ENCODE results near the gene BRS3.

DNA sequence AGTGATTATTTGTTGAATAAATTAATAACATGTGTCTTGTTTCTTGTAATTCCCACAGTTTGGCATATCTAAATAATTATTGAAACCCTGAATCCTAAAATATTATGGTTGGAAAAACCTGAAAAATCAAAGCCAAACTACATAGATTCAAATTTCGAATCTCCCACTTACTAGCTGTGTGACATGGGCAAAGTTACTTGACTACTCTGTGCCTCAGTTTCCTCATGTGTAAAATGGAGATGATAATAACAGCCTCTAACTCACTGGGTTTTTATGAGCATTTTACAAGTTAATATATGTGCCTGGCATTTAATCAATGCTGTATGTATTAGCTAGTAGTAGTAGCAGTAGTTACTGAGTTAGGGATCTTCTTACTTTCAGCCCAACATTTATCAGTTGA lies 34.6 kb upstream of the BRS3 start:
- TF ChIP-seq, protein P1, sequence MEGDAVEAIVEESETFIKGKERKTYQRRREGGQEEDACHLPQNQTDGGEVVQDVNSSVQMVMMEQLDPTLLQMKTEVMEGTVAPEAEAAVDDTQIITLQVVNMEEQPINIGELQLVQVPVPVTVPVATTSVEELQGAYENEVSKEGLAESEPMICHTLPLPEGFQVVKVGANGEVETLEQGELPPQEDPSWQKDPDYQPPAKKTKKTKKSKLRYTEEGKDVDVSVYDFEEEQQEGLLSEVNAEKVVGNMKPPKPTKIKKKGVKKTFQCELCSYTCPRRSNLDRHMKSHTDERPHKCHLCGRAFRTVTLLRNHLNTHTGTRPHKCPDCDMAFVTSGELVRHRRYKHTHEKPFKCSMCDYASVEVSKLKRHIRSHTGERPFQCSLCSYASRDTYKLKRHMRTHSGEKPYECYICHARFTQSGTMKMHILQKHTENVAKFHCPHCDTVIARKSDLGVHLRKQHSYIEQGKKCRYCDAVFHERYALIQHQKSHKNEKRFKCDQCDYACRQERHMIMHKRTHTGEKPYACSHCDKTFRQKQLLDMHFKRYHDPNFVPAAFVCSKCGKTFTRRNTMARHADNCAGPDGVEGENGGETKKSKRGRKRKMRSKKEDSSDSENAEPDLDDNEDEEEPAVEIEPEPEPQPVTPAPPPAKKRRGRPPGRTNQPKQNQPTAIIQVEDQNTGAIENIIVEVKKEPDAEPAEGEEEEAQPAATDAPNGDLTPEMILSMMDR (IDR thresholded peaks at IDR 0.05): no peak
- TF ChIP-seq POLR2AphosphoS5 (IDR thresholded peaks at IDR 0.05; ENCODE audit: low read depth, low read length): no peak

Measured in Panc1 (cell line).